Measurements from ENCODE around the gene CAB39.

CAB39 gene

GRCh38 chr2:230843132-230843531 lies 130.5 kb downstream of the CAB39 start:
- H3K4me3 ChIP-seq (ENCODE audit: low read depth, low read length) = no peak overlapping the region
- in situ Hi-C loops (cut with HindIII; ENCODE audit: low sequenced_read_pairs) = no loop called here
- DNase-seq (ENCODE audit: low read depth, low spot score) = no peak
- TF ChIP-seq, protein P1, sequence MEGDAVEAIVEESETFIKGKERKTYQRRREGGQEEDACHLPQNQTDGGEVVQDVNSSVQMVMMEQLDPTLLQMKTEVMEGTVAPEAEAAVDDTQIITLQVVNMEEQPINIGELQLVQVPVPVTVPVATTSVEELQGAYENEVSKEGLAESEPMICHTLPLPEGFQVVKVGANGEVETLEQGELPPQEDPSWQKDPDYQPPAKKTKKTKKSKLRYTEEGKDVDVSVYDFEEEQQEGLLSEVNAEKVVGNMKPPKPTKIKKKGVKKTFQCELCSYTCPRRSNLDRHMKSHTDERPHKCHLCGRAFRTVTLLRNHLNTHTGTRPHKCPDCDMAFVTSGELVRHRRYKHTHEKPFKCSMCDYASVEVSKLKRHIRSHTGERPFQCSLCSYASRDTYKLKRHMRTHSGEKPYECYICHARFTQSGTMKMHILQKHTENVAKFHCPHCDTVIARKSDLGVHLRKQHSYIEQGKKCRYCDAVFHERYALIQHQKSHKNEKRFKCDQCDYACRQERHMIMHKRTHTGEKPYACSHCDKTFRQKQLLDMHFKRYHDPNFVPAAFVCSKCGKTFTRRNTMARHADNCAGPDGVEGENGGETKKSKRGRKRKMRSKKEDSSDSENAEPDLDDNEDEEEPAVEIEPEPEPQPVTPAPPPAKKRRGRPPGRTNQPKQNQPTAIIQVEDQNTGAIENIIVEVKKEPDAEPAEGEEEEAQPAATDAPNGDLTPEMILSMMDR (IDR thresholded peaks at IDR 0.05; ENCODE audit: low read depth, low read length) = no peak

DNA sequence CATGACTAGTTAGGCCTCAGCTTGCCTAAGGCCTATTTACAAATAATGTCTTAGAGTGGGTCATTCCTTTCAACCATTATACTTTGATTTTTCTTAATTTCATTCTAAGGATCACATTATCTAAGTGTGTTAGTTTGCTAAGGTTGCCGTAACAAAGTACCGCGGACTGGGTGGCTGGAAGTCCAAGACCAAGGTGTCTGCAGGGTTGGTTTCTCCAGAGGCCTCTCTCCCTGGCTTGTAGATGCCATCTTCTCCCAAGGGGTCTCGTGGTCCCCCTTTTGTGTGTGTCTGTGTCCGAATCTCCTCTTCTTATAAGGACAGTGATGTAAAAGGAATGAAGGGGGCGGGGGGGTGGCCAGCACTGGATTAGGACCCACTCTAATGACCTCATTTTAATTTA lies 133.7 kb downstream of the CAB39 start:
- H3K4me3 ChIP-seq (ENCODE audit: low read depth, low read length) = no peak overlapping the region
- DNase-seq (ENCODE audit: low read depth, low spot score) = no peak
- TF ChIP-seq, protein P1 (IDR thresholded peaks at IDR 0.05; ENCODE audit: low read depth, low read length) = no peak
- in situ Hi-C loops (cut with HindIII; ENCODE audit: low sequenced_read_pairs) = no loop called here

DNA sequence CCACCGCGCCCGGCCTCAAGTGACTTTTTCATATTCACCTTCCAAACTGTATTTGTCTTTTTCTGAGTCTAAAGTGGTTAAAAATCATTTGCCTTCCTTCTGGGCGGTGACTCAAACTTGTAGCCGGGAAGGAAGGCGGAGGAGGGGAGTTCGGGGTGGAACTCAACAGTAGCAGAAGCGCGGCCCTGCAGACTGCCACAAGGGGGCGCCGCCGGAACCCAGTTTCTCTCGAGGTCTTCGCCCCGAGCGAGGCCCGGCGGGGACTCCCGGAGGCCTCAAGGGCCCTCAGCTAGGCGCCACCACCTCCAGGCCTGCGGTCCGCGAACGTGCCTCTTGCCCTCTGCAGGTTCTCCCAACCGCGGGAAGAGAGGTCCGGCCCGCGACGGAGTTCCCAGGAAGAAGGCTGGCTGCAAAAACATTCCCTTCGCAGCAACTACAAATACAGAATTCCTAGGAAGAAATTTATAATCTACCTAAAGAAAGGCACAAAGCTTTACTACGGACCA lies 135.3 kb downstream of the CAB39 start:
- peak; percentile 82 for DNase-seq (ENCODE audit: low read depth, low spot score)
- H3K4me3 ChIP-seq (ENCODE audit: low read depth, low read length) = no peak overlapping the region
- TF ChIP-seq, protein P1 (IDR thresholded peaks at IDR 0.05; ENCODE audit: low read depth, low read length) = peak; percentile 96
- in situ Hi-C loops (cut with HindIII; ENCODE audit: low sequenced_read_pairs) = no loop called here

DNA sequence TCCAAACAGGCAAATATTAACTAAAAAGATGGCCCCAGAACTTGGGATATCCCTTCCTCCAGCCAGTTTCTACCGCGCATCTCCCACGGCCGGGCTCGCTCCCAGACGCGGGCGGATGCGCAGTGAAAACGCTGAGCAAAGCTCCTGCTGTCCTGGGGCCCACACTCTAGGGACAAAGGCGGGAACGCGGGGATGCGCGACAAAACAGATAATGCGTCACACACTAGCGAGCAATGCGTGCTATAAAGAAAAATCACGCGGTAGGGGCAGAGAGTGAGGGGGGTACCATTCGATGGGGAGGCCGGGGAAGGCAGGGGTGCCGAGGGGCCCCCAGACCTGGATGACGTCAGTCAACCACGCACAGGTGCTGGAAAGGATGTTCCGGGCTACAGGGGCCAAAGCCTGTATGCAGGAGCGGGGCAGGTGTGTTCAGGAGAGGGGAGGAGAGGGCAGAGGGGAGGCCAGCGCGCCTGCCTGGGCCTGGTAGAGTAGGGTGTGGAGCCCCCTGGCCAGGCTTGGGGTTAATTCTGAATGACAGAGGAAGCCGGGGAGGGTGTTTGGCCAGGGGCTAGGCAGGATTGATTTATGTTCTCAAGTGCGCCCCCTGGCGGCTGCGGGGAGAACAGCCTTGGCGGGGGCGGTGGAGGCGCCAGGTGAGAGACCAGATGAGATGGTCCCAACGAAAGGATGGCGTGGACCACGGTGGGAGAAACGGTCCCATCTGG lies 137.2 kb downstream of the CAB39 start:
- DNase-seq (ENCODE audit: low read depth, low spot score) = no peak
- TF ChIP-seq, protein P1 (IDR thresholded peaks at IDR 0.05; ENCODE audit: low read depth, low read length) = peak; percentile 86
- in situ Hi-C loops (cut with HindIII; ENCODE audit: low sequenced_read_pairs) = no loop called here
- H3K4me3 ChIP-seq (ENCODE audit: low read depth, low read length) = no peak overlapping the region

- no peak overlapping the region for H3K4me3 ChIP-seq (ENCODE audit: low read depth, low read length)
- TF ChIP-seq, protein P1 (IDR thresholded peaks at IDR 0.05; ENCODE audit: low read depth, low read length) = no peak
- in situ Hi-C loops (cut with HindIII; ENCODE audit: low sequenced_read_pairs) = no loop called here
- no peak for DNase-seq (ENCODE audit: low read depth, low spot score)
Measured at GRCh38 chr2:230850358-230850658, 137.7 kb downstream of the CAB39 start.

- no peak overlapping the region for H3K4me3 ChIP-seq (ENCODE audit: low read depth, low read length)
- DNase-seq (ENCODE audit: low read depth, low spot score) = no peak
- in situ Hi-C loops (cut with HindIII; ENCODE audit: low sequenced_read_pairs) = no loop called here
- TF ChIP-seq, protein P1 (IDR thresholded peaks at IDR 0.05; ENCODE audit: low read depth, low read length) = no peak
Measured at GRCh38 chr2:230852113-230852512, 139.5 kb downstream of the CAB39 start.
